Muscle layer of duodenum (tissue), 2 donors: ENCODE data around the gene GIPC3.

Experiments used
- H3K27ac ChIP-seq: one replicate; pipeline ENCODE4 v1.7.0; 2013; ENCODE audit warnings: mild to moderate bottlenecking, low read length
- H3K27me3 ChIP-seq: one replicate; pipeline ENCODE4 v1.7.0; 2013; ENCODE audit warnings: low read depth, mild to moderate bottlenecking, control low read depth, low read length
- H3K36me3 ChIP-seq, 2 donors: one replicate each; pipeline ENCODE4 v1.7.0; 2013; ENCODE audit warnings: low read length in 2 of 2, control low read depth in 1 of 2, mild to moderate bottlenecking in 1 of 2; ENCODE audit not compliant: insufficient read depth in 2 of 2, control insufficient read depth in 1 of 2
- H3K4me1 ChIP-seq, 2 donors: one replicate each; pipeline ENCODE4 v1.7.0; 2013; ENCODE audit warnings: low read length in 2 of 2, mild to moderate bottlenecking in 2 of 2, control low read depth in 1 of 2, moderate library complexity in 1 of 2; ENCODE audit not compliant: insufficient read depth in 2 of 2, control insufficient read depth in 1 of 2
- H3K4me3 ChIP-seq, 2 donors: one replicate each; pipeline ENCODE4 v1.7.0; 2013; ENCODE audit warnings: low read length in 2 of 2, low read depth in 1 of 2, mild to moderate bottlenecking in 1 of 2
- H3K9me3 ChIP-seq, 2 donors: one replicate each; pipeline ENCODE4 v1.7.0; 2013; ENCODE audit warnings: low read length in 2 of 2, control low read depth in 1 of 2, mild to moderate bottlenecking in 1 of 2; ENCODE audit not compliant: control insufficient read depth in 1 of 2
- donor health status: healthy.

The GIPC3 gene

DNA sequence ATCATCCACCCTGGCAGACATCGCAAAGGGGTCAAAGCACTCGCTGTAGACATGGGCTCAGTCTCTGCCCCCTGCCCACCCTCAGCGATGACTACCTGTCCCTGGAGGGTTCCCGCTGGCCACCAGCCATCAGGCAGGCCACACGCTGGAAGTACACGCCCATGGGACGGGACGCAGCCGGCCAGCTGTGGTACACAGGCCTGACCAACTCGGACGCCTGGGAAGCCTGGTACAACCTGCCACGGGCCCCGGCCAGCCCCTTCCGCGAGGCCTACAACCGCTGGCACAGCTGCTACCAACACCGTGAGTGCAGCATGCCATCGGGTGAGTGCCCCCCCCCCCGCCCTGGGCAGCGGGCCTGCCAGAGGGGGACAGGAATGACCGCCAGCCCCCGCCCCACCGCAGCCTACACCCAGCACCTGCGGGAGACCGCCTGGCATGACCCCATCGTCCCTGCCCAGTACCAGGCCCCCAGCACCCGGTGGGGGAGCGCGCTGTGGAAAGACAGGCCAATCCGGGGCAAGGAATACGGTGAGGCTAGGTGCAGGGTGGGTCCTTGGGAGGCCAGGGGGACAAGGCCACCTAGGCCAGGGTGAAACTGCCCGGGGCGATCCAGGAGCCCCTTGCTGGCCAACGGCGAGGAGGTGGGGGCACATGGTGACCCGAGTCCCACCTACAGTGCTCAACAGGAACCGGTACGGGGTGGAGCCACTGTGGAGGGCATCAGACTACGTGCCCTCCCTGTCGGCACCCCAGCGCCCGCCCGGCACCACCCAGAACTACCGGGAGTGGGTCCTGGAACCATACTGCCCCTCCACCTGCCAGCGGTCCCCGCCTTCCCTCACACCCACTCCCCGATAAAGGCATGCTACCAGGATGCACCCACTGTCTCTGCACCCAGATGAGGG lies 41.9 kb upstream of the GIPC3 start:
- H3K4me1 ChIP-seq = no peaks in the 10 kb centered on the region
- H3K4me3 ChIP-seq = no peak overlapping the region
- peaks cover 3 to 17% of the 10 kb centered on the region in 2 donors for H3K36me3 ChIP-seq
- H3K27ac ChIP-seq = no peak overlapping the region
- H3K9me3 ChIP-seq = no peaks in the 10 kb centered on the region
- H3K27me3 ChIP-seq = no peaks in the 10 kb centered on the region

- no peak overlapping the region for H3K27ac ChIP-seq
- H3K27me3 ChIP-seq = no peaks in the 10 kb centered on the region
- peaks cover 3 to 17% of the 10 kb centered on the region in 2 donors for H3K36me3 ChIP-seq
- H3K4me1 ChIP-seq = no peaks in the 10 kb centered on the region
- H3K4me3 ChIP-seq = no peak overlapping the region
- H3K9me3 ChIP-seq = no peaks in the 10 kb centered on the region
These were observed 41.3 kb upstream of the GIPC3 start for GRCh38 chr19:3544058-3544376.

GRCh38 chr19:3544742-3545668 lies 40.3 kb upstream of the GIPC3 start:
- Histone ChIP-seq H3K9me3 (no peaks in the 10 kb centered on the region), H3K36me3 (peaks cover 3 to 17% of the 10 kb centered on the region in 2 donors), H3K27ac (no peak overlapping the region), H3K4me3 (no peak overlapping the region), H3K27me3 (no peaks in the 10 kb centered on the region), H3K4me1 (no peaks in the 10 kb centered on the region)

GRCh38 chr19:3545669-3546034 lies 39.6 kb upstream of the GIPC3 start:
- Histone ChIP-seq H3K27ac (no peak overlapping the region), H3K4me1 (no peaks in the 10 kb centered on the region), H3K4me3 (no peak overlapping the region), H3K9me3 (no peaks in the 10 kb centered on the region), H3K36me3 (peaks cover 3 to 17% of the 10 kb centered on the region in 2 donors), H3K27me3 (no peaks in the 10 kb centered on the region)

DNA sequence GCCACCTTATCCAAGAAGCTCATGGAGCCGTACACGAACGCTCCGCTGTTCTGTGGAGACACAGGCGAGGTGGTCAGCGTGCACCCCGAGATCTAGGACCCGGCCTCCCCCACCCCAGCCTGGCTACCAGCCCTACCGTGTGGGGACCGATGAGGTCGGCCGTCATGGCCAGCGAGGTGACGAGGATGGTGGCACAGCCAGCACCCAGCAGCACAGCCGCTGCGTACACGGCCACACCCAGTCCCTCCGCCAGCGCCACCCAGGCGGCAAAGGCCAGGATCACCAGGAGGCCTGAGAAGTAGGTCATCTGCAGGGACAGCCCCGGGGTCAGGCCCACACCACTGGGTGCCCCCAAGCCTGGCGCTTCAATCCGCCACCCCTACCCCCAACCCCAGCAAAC lies 39.2 kb upstream of the GIPC3 start:
- H3K36me3 ChIP-seq = peaks cover 3 to 17% of the 10 kb centered on the region in 2 donors

GRCh38 chr19:3547301-3547731 lies 38.0 kb upstream of the GIPC3 start:
- peaks cover 3 to 17% of the 10 kb centered on the region in 2 donors for H3K36me3 ChIP-seq
- no peaks in the 10 kb centered on the region for H3K27me3 ChIP-seq
- H3K4me1 ChIP-seq = no peaks in the 10 kb centered on the region
- no peak overlapping the region for H3K27ac ChIP-seq
- no peak overlapping the region for H3K4me3 ChIP-seq
- no peaks in the 10 kb centered on the region for H3K9me3 ChIP-seq

More for the DNA sequence above, 39.2 kb upstream of the GIPC3 start:
- Histone ChIP-seq H3K9me3 (no peaks in the 10 kb centered on the region), H3K27ac (no peak overlapping the region), H3K27me3 (no peaks in the 10 kb centered on the region), H3K4me3 (no peak overlapping the region), H3K4me1 (no peaks in the 10 kb centered on the region)

- H3K4me1 ChIP-seq = no peaks in the 10 kb centered on the region
- H3K36me3 ChIP-seq = peaks cover 3 to 17% of the 10 kb centered on the region in 2 donors
- no peak overlapping the region for H3K27ac ChIP-seq
- no peaks in the 10 kb centered on the region for H3K9me3 ChIP-seq
- no peaks in the 10 kb centered on the region for H3K27me3 ChIP-seq
- H3K4me3 ChIP-seq = no peak overlapping the region
These were observed 37.5 kb upstream of the GIPC3 start for GRCh38 chr19:3547767-3548282.

DNA sequence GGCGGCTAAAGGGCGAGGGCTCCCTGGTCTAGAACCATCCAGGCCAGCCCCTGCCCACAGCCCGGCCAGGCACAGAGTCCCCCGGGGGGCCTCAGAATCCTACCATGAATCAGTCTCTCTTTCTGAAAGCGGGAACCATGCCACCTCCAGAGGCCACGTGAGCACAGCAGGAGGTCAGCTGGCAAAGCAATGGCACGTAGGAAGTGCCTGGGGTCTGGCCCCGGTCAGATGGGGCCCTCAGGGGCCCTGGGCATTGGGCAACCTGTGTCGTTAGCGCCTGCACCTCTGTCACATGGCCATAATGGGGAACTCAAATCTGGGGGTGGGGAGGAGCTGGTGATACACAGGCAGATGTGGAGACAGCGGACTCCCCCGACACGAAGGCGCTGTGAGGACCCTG lies 36.7 kb upstream of the GIPC3 start:
- no peak overlapping the region for H3K4me3 ChIP-seq

GRCh38 chr19:3549816-3550215 lies 35.5 kb upstream of the GIPC3 start:
- Histone ChIP-seq H3K27ac (no peak overlapping the region), H3K27me3 (no peaks in the 10 kb centered on the region), H3K36me3 (peaks cover 3 to 17% of the 10 kb centered on the region in 2 donors), H3K9me3 (no peaks in the 10 kb centered on the region), H3K4me1 (no peaks in the 10 kb centered on the region), H3K4me3 (no peak overlapping the region)

More for the DNA sequence above, 36.7 kb upstream of the GIPC3 start:
- Histone ChIP-seq H3K27ac (no peak overlapping the region), H3K36me3 (peaks cover 3 to 17% of the 10 kb centered on the region in 2 donors), H3K27me3 (no peaks in the 10 kb centered on the region), H3K4me1 (no peaks in the 10 kb centered on the region), H3K9me3 (no peaks in the 10 kb centered on the region)

DNA sequence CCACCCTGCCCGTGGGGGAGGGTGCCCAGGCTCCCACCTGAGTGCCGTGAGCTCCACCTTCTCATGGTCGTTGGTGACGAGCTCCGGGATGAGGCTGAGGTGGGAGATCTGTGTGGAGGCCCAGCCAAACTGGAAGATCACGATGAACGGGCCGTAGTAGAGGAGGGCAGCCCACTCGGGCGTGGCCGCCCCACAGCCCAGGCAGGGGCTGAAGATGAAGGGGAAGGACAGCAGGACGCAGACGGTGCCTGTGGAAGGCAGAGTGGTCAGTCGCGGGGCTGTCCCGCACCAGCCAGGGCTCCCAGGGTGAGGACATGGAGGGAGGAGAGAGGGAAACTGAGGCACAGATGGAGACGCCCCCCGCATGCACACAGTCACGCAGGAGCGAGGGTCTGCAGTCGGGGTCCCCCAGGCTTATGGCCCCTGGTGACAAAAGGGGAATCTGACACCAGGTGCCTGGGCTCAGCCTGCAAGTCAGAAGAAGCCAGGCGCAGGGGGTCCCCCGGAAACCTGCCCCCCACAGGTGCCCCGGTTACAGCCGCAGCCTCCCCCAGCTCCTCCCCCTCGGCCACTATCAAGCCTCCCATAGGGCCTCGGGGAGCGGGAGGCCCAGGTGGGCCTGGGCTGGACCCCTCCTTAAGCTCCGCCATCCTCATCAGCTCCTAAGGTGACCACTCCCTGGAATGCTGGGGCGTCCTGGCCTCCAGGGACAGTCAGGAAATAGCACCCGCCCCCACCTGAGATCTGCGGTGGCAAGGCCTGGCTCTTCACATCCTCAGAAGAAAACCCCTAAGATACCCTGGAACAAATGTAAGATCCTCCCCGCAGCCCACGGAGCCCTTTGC lies 34.1 kb upstream of the GIPC3 start:
- no peak overlapping the region for H3K27ac ChIP-seq
- no peaks in the 10 kb centered on the region for H3K9me3 ChIP-seq
- H3K36me3 ChIP-seq = peaks cover 0 to 8% of the 10 kb centered on the region in 2 donors
- H3K4me1 ChIP-seq = peaks cover 0 to 9% of the 10 kb centered on the region in 2 donors
- no peaks in the 10 kb centered on the region for H3K27me3 ChIP-seq
- H3K4me3 ChIP-seq = no peak overlapping the region
